Stomach (tissue), 9 donors: ENCODE measurements around the gene CPLX4. TPM values are rescaled to one million over a fixed set of nuclear protein-coding genes. Genes with fewer than 3 reads are reported as not detected.

Source experiments
- DNase-seq, 2 donors: peaks; one replicate each; pipeline versions ENCODE4 v3.0.0 to v3.0.0-alpha.2; 2013 to 2019
- H3K27ac ChIP-seq, 5 donors: fragments of 200-600 bp in 4 of 5; sonication (generic) in 4 of 5; one replicate each; pipeline ENCODE4 v1.5.1; 2013 to 2019; ENCODE audit warnings: mild to moderate bottlenecking in 1 of 5, moderate library complexity in 1 of 5
- H3K27me3 ChIP-seq, 3 donors: fragments of 200-600 bp; sonication (generic); one replicate each; pipeline ENCODE4 v1.5.1; 2017 to 2019; ENCODE audit warnings: mixed run types in 1 of 3
- H3K36me3 ChIP-seq, 4 donors: fragments of 200-600 bp; sonication (generic); 1 replicate in 3 of 4; 2 replicates in 1 of 4; pipeline ENCODE4 v1.5.1; 2016 to 2019
- H3K4me1 ChIP-seq, 4 donors: fragments of 200-600 bp; sonication (generic); one replicate each; pipeline ENCODE4 v1.5.1; 2016 to 2019
- H3K4me3 ChIP-seq, 4 donors: fragments of 200-600 bp; sonication (generic) in 3 of 4; one replicate each; pipeline ENCODE4 v1.5.1; 2016 to 2019; ENCODE audit warnings: mild to moderate bottlenecking in 1 of 4
- H3K9me3 ChIP-seq, 4 donors: fragments of 200-600 bp; sonication (generic); one replicate each; pipeline ENCODE4 v1.5.1; 2016 to 2019
- CTCF ChIP-seq, 7 experiments: fragments of 450-650 bp in 4 of 7; fragments of 200-600 bp in 3 of 7; sonication (generic) in 3 of 7; IDR thresholded peaks; one replicate each; pipeline ENCODE4 v1.5.1; 2016 to 2019; ENCODE audit warnings: antibody characterized with exemption in 7 of 7, control low read depth in 2 of 7, mild to moderate bottlenecking in 1 of 7
- EP300 ChIP-seq: sonication (generic); formaldehyde crosslinking; IDR thresholded peaks from one replicate; pipeline ENCODE4 v1.6.1; 2017; ENCODE audit warnings: antibody characterized with exemption
- POLR2A ChIP-seq, 4 donors: fragments of 450-650 bp; IDR thresholded peaks; one replicate each; pipeline ENCODE4 v1.6.1; 2016; ENCODE audit warnings: antibody characterized with exemption in 4 of 4, control low read depth in 2 of 4, mild to moderate bottlenecking in 1 of 4, moderate library complexity in 1 of 4
- POLR2AphosphoS5 ChIP-seq, 3 donors: sonication (generic); formaldehyde crosslinking; IDR thresholded peaks; one replicate each; pipeline ENCODE4 v1.6.1; 2016; ENCODE audit warnings: antibody characterized with exemption in 3 of 3
- WGBS, 5 donors: extraction: QIAGEN DNeasy Blood & Tissue Kit in 3 of 5; methylation state at CpG; one replicate each; pipeline versions ENCODE4 v1.1.5 to v1.1.7; 2013 to 2018; 5-methylcytosine and 5-hydroxymethylcytosine counted together
- intact Hi-C: fragments of 100-400 bp; cut with DNase I; formaldehyde crosslinking; loops from one replicate; pipeline ENCODE4 v1.15.1; 2023; ENCODE audit warnings: low total_unique reads
- polyA plus RNA-seq, 3 donors: library from polyadenylated mRNA; stranded (reverse); fragments of 200-250 nt; gene quantifications; one replicate each; pipeline ENCODE4 v1.2.3, GENCODE V29; 2013
- total RNA-seq, 5 donors: library from RNA; depleted of rRNA; stranded (reverse); fragments of >200 nt; gene quantifications; one replicate each; pipeline versions ENCODE4 v1.1.0 to v1.2.3, GENCODE V29; 2014 to 2016
- donor health status: healthy with polysubstance abuse.
- donor health status: Bipolar disorder and iron deficiency.
- donor health status: healthy.

The CPLX4 gene
- total and polyA plus RNA-seq, 8 donors = not detected

GRCh38 chr18:59268127-59268720 is 50.2 kb downstream of the CPLX4 start:
- no peak for DNase-seq
- peaks cover 23 to 59% (median 51%) of the 10 kb centered on the region in 4 donors for H3K4me1 ChIP-seq

DNA sequence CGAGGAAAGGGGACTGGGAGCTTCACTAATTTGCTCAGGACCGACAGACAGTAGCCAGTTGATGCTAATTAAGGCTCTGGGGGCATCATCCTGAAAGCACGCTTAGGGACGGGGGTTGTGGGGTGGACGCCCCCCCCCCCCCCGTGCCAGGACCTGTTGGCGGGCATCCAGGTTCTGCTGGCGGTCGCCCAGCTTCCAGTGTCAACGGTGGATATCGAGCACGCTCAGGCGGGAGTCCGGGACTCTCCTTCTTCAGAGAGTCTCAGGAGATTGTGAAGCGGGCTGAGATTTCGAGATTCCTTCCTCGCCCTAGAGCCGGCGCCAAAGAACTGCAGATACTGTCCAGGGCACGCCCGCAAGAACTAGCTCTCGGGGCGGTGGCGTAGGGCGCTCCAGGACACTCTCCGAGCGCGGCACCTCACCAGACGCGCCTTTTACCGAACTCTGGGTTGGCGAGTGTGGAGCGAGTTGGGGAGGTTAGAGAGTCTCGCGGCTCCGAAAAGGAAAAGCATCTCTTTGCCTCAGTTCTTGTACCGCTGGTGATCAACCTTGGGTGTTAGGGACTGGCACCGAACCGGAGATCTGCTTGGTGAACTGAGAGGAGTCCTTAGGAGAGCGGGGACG is 50.8 kb downstream of the CPLX4 start:
- WGBS, 5 donors = 3 to 5% (median 4%) methylated on average over 22 to 41 of the region's 41 CpGs
- no peak overlapping the region for H3K4me3 ChIP-seq

More at GRCh38 chr18:59268127-59268720, 50.2 kb downstream of the CPLX4 start:
- intact Hi-C loops = no loop called here
- Histone ChIP-seq H3K4me3 (peak overlapping the region in 2 of 4 donors; percentile 34 to 35), H3K9me3 (peaks cover 0 to 21% (median 0%) of the 10 kb centered on the region in 4 donors), H3K27ac (no peak overlapping the region), H3K27me3 (peaks cover 31 to 100% (median 100%) of the 10 kb centered on the region in 3 donors), H3K36me3 (no peaks in the 10 kb centered on the region)
- TF ChIP-seq CTCF (IDR thresholded peaks at IDR 0.05) (no peak), POLR2A (IDR thresholded peaks at IDR 0.05) (no peak), POLR2AphosphoS5 (IDR thresholded peaks at IDR 0.05) (no peak), EP300 (no peak)
- WGBS, 5 donors = 8 to 14% (median 9%) methylated on average over 25 to 28 of the region's 28 CpGs

GRCh38 chr18:59266886-59267502 is 51.5 kb downstream of the CPLX4 start:
- Histone ChIP-seq H3K4me3 (no peak overlapping the region), H3K27me3 (peaks cover 21 to 98% (median 92%) of the 10 kb centered on the region in 3 donors), H3K4me1 (peaks cover 14 to 47% (median 38%) of the 10 kb centered on the region in 4 donors), H3K9me3 (peaks cover 0 to 11% (median 0%) of the 10 kb centered on the region in 4 donors), H3K36me3 (no peaks in the 10 kb centered on the region), H3K27ac (no peak overlapping the region)
- no peak for DNase-seq
- 9 to 16% (median 11%) methylated on average over 10 of the region's 10 CpGs for WGBS, 5 donors
- intact Hi-C loops = no loop called here
- no peak for TF ChIP-seq POLR2AphosphoS5 (IDR thresholded peaks at IDR 0.05)
- TF ChIP-seq POLR2A (IDR thresholded peaks at IDR 0.05) = no peak
- TF ChIP-seq CTCF (IDR thresholded peaks at IDR 0.05) = no peak
- no peak for TF ChIP-seq EP300

More for the DNA sequence above, 50.8 kb downstream of the CPLX4 start:
- TF ChIP-seq CTCF (IDR thresholded peaks at IDR 0.05) = no peak
- no peak for TF ChIP-seq POLR2AphosphoS5 (IDR thresholded peaks at IDR 0.05)
- TF ChIP-seq POLR2A (IDR thresholded peaks at IDR 0.05) = no peak
- TF ChIP-seq EP300 = no peak
- intact Hi-C loops = no loop called here
- Histone ChIP-seq H3K27me3 (peaks cover 25 to 100% (median 98%) of the 10 kb centered on the region in 3 donors), H3K4me1 (peaks cover 17 to 53% (median 44%) of the 10 kb centered on the region in 4 donors), H3K36me3 (no peaks in the 10 kb centered on the region), H3K9me3 (peaks cover 0 to 15% (median 0%) of the 10 kb centered on the region in 4 donors), H3K27ac (no peak overlapping the region)
- DNase-seq = peak in 1 of 2 donors; percentile 28

- peaks cover 14 to 44% (median 35%) of the 10 kb centered on the region in 4 donors for H3K4me1 ChIP-seq
- intact Hi-C loops = no loop called here
- no peak overlapping the region for H3K27ac ChIP-seq
Observed at GRCh38 chr18:59266459-59266858, 52.0 kb downstream of the CPLX4 start.

More at GRCh38 chr18:59266459-59266858, 52.0 kb downstream of the CPLX4 start:
- H3K4me3 ChIP-seq = no peak overlapping the region
- WGBS, 5 donors = 12 to 27% (median 20%) methylated on average over 1 of the region's 1 CpG
- H3K36me3 ChIP-seq = no peaks in the 10 kb centered on the region
- peaks cover 0 to 11% (median 0%) of the 10 kb centered on the region in 4 donors for H3K9me3 ChIP-seq
- no peak for TF ChIP-seq CTCF (IDR thresholded peaks at IDR 0.05)
- TF ChIP-seq POLR2AphosphoS5 (IDR thresholded peaks at IDR 0.05) = no peak
- TF ChIP-seq POLR2A (IDR thresholded peaks at IDR 0.05) = no peak
- TF ChIP-seq EP300 = no peak
- no peak for DNase-seq
- H3K27me3 ChIP-seq = peaks cover 21 to 93% (median 87%) of the 10 kb centered on the region in 3 donors
